PFSK-1 (cell line): Measurements from ENCODE around the gene QPCT.

Experiments used
- FOXP2 ChIP-seq: optimal IDR thresholded peaks from 2 replicates; pipeline ENCODE3; 2011; ENCODE audit warnings: borderline replicate concordance, control low read depth, inconsistent platforms; ENCODE audit not compliant: insufficient read depth; ENCODE audit errors: extremely low read length, extremely low read depth
- POLR2AphosphoS5 ChIP-seq: IDR thresholded peaks from 2 replicates; pipeline ENCODE4 v1.6.1; 2012; ENCODE audit warnings: low read depth, mild to moderate bottlenecking, control low read depth, low read length, moderate library complexity
- REST ChIP-seq, 2 experiments: IDR thresholded peaks; 2 replicates each; pipeline versions ENCODE4 v1.6.1 to v1.8.0; 2011 to 2012; ENCODE audit warnings: low read depth in 2 of 2, low read length in 2 of 2, control low read depth in 1 of 2, inconsistent platforms in 1 of 2, mild to moderate bottlenecking in 1 of 2, moderate library complexity in 1 of 2; ENCODE audit not compliant: insufficient read depth in 1 of 2
- SIN3A ChIP-seq: IDR thresholded peaks from 2 replicates; pipeline ENCODE4 v1.6.1; 2012; ENCODE audit warnings: mild to moderate bottlenecking, low read length, moderate library complexity, borderline replicate concordance; ENCODE audit not compliant: insufficient read depth
- TAF1 ChIP-seq: IDR thresholded peaks from 2 replicates; pipeline ENCODE4 v1.6.1; 2012; ENCODE audit warnings: low read length, control low read depth, borderline replicate concordance; ENCODE audit not compliant: insufficient read depth

The QPCT gene

GRCh38 chr2:37387148-37387835 is 42.9 kb downstream of the QPCT start:
- no peak for TF ChIP-seq TAF1
- TF ChIP-seq REST (IDR thresholded peaks at IDR 0.05; ENCODE audit: insufficient read depth in 1 of 2, low read depth in 2 of 2, low read length in 2 of 2), result no peak
- no peak for TF ChIP-seq POLR2AphosphoS5

GRCh38 chr2:37388074-37388473 is 43.6 kb downstream of the QPCT start:
- TF ChIP-seq TAF1 (no peak), POLR2AphosphoS5 (no peak), REST (IDR thresholded peaks at IDR 0.05; ENCODE audit: insufficient read depth in 1 of 2, low read depth in 2 of 2, low read length in 2 of 2) (no peak), SIN3A (no peak), FOXP2 (no peak)

- no peak for TF ChIP-seq FOXP2
- TF ChIP-seq REST (IDR thresholded peaks at IDR 0.05; ENCODE audit: insufficient read depth in 1 of 2, low read depth in 2 of 2, low read length in 2 of 2), result no peak
- no peak for TF ChIP-seq POLR2AphosphoS5
- no peak for TF ChIP-seq SIN3A
- no peak for TF ChIP-seq TAF1
Measured at GRCh38 chr2:37389395-37389794, 45.0 kb downstream of the QPCT start.

- TF ChIP-seq REST (IDR thresholded peaks at IDR 0.05; ENCODE audit: insufficient read depth in 1 of 2, low read depth in 2 of 2, low read length in 2 of 2) (peak in 1 of 2 experiments; percentile 69; a peak in 2 of 4 replicates), SIN3A (peak; percentile 93; the same call in 1 of the 2 replicates), TAF1 (0 out of 2 replicates have a peak, but pooled peaks have one; percentile 38), POLR2AphosphoS5 (no peak), FOXP2 (peak; percentile 51)
Measured at GRCh38 chr2:37389989-37390765, 45.7 kb downstream of the QPCT start.
